Measurements from ENCODE around the gene APCDD1L. TPM values are rescaled to one million over a fixed set of nuclear protein-coding genes. Genes with fewer than 3 reads are reported as not detected.

APCDD1L gene
- total RNA-seq, 1 donor from 2014 or later: 5.1 TPM

DNA sequence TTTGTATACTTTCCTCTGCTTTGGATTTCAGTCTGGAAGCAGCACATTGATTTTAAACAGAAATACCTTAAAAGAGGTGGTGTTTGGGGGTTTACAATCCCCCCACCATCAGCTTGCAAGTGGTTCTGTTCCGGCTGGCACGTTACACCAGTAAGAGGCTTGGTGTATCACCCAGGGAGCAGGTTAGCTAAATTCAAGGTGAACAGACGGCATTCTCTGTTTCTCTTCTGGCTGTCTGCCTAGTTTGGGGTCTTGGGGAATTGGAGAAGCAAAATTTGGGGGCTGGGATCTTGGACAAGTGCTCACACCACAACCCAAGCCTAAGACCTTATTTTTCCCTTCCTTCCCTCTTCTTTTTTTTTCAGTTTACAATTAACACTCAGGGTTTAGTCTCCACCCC, 7.5 kb upstream of the APCDD1L start:
- Histone ChIP-seq H3K4me3 (ENCODE audit: low read depth, low read length) (no peak overlapping the region), H3K27me3 (ENCODE audit: control insufficient read depth, insufficient read depth, low read length) (no peaks in the 10 kb centered on the region), H3K36me3 (ENCODE audit: control insufficient read depth, insufficient read depth, low read length) (no peaks in the 10 kb centered on the region)
- TF ChIP-seq, protein P1, sequence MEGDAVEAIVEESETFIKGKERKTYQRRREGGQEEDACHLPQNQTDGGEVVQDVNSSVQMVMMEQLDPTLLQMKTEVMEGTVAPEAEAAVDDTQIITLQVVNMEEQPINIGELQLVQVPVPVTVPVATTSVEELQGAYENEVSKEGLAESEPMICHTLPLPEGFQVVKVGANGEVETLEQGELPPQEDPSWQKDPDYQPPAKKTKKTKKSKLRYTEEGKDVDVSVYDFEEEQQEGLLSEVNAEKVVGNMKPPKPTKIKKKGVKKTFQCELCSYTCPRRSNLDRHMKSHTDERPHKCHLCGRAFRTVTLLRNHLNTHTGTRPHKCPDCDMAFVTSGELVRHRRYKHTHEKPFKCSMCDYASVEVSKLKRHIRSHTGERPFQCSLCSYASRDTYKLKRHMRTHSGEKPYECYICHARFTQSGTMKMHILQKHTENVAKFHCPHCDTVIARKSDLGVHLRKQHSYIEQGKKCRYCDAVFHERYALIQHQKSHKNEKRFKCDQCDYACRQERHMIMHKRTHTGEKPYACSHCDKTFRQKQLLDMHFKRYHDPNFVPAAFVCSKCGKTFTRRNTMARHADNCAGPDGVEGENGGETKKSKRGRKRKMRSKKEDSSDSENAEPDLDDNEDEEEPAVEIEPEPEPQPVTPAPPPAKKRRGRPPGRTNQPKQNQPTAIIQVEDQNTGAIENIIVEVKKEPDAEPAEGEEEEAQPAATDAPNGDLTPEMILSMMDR (IDR thresholded peaks at IDR 0.05; ENCODE audit: insufficient read depth, low read length, poor library complexity, severe bottlenecking): no peak
- DNase-seq (ENCODE audit: low read depth): no peak

DNA sequence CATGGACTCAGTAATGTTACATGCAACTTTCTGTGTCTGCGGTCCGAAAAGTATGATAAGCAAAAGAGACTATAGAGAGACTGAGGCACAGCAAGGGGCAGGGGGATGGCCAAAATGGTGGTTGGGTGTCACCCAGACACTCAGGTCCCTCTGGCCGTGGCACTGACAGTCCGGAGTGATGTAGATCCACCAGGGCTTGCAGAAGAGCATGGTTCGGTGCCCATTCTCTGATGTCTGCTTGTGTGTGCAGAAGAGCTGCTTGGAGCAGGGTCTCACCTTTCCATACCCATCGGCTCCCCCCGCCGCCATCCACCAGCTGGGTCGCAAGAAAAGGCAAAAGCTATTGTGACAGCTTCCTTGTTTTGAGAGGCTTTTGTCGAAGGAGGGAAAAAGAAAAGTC, 6.6 kb upstream of the APCDD1L start:
- TF ChIP-seq, protein P1 (IDR thresholded peaks at IDR 0.05; ENCODE audit: insufficient read depth, low read length, poor library complexity, severe bottlenecking): no peak
- no peak for DNase-seq (ENCODE audit: low read depth)
- no peaks in the 10 kb centered on the region for H3K36me3 ChIP-seq (ENCODE audit: control insufficient read depth, insufficient read depth, low read length)
- H3K4me3 ChIP-seq (ENCODE audit: low read depth, low read length): no peak overlapping the region
- H3K27me3 ChIP-seq (ENCODE audit: control insufficient read depth, insufficient read depth, low read length): no peaks in the 10 kb centered on the region

DNA sequence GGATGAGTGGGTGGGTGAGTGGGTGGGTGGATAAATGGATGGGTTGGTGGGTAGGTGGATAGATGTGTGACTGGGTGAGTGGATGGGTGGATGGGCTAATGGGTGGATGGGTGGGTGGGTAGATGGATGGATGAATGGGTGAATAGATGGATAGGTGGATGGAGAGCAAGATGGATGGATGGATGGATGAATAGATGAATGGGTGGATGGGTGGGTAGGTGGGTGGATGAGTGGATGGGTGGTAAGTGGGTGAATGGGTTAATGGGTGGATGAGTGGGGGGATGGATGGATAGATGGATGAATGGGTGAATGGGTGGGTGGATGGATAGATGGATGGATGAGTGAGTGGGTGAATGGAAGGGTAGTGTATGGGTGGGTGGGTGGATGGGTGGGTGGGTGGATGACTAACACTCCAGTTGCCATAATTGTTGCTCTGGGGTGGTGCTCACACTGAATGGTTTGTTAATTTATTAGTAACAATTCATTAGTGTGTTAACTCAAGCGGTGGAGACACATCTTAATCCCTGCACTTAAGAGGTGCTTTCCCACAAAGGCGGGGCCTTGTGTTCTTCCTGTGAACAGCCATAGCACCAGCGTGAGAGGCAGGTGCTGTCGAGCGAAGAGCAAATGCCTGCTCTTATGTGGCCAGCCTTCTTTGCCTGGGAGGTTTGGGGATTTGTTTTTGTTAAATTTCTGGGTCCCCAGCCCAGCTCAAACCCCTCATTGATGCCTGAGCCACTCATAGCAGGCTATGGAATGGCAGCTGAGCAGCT, 4.9 kb upstream of the APCDD1L start:
- Histone ChIP-seq H3K36me3 (ENCODE audit: control insufficient read depth, insufficient read depth, low read length) (no peaks in the 10 kb centered on the region), H3K27me3 (ENCODE audit: control insufficient read depth, insufficient read depth, low read length) (peaks cover 1% of the 10 kb centered on the region), H3K4me3 (ENCODE audit: low read depth, low read length) (no peak overlapping the region)
- no peak for DNase-seq (ENCODE audit: low read depth)
- TF ChIP-seq, protein P1 (IDR thresholded peaks at IDR 0.05; ENCODE audit: insufficient read depth, low read length, poor library complexity, severe bottlenecking): no peak

DNA sequence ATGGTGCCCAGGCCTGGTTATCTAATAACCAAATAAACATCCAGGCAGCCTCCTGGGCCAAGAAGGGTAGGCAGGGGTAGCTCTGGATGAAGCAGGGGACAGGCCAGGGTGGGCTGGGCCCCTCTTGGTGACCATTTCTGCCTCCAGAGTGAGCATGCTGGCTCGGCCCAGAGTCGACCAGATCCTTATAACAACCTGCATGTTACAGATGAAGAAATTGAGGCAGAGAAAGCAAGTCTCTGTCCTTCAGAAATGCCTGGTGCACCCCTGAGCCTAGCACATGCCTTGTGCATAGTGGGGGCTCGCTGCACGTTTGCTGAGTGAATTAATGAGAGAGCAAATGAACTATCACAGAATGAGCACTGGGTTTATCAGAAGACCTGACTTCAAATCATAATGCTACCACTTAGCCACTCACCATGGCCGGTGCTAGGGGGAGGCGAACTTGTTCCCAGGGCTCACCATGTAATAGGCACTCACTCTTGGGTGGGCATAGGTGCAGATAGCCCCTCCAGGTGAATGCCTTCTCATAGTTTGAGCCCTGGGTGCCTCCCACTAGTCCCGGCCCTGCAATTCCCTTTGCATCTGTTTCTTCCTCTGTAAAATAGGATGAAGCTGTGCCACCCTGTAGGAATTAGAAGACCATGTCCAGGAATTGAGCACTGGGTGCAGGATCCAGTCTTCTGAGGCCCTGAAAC, 3.8 kb upstream of the APCDD1L start:
- TF ChIP-seq, protein P1 (IDR thresholded peaks at IDR 0.05; ENCODE audit: insufficient read depth, low read length, poor library complexity, severe bottlenecking): no peak
- Histone ChIP-seq H3K36me3 (ENCODE audit: control insufficient read depth, insufficient read depth, low read length) (no peaks in the 10 kb centered on the region), H3K4me3 (ENCODE audit: low read depth, low read length) (no peak overlapping the region), H3K27me3 (ENCODE audit: control insufficient read depth, insufficient read depth, low read length) (peaks cover 11% of the 10 kb centered on the region)
- no peak for DNase-seq (ENCODE audit: low read depth)

DNA sequence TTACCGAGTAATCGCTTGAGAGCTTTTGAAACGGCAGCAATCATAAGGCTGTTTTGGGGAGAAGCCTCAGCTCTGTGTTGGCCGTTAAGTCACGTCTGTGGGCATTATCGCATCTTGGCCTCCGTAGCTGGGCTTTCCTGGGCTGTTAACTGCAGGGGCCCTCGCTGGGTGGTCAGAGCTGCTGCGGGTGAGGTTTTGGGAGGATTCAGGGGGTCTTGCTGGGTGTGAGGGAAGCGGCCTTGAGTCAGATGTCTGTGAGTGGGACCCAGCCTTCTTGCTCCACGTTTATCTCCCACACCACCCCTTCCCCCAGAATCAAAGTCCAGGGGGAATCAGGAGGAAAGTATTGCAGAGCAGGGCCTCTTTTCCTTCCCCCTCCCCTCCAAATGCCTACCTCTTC, 3.2 kb upstream of the APCDD1L start:
- TF ChIP-seq, protein P1 (IDR thresholded peaks at IDR 0.05; ENCODE audit: insufficient read depth, low read length, poor library complexity, severe bottlenecking): no peak
- H3K4me3 ChIP-seq (ENCODE audit: low read depth, low read length): no peak overlapping the region
- no peaks in the 10 kb centered on the region for H3K36me3 ChIP-seq (ENCODE audit: control insufficient read depth, insufficient read depth, low read length)
- H3K27me3 ChIP-seq (ENCODE audit: control insufficient read depth, insufficient read depth, low read length): peaks cover 15% of the 10 kb centered on the region
- DNase-seq (ENCODE audit: low read depth): no peak

Data from kidney epithelial cell (primary cell).